Prostate gland (tissue), 2 donors: ENCODE results near the gene FGGY.

Experiments
- CTCF ChIP-seq, 4 experiments: fragments of 200-600 bp in 2 of 4; fragments of 450-650 bp in 2 of 4; sonication (generic) in 2 of 4; IDR thresholded peaks; 1 replicate in 3 of 4; 2 replicates in 1 of 4; pipeline ENCODE4 v1.5.1; 2016 to 2019; ENCODE audit warnings: antibody characterized with exemption in 4 of 4, mild to moderate bottlenecking in 2 of 4, moderate library complexity in 2 of 4
- POLR2A ChIP-seq: fragments of 450-650 bp; IDR thresholded peaks from one replicate; pipeline ENCODE4 v1.6.1; 2016; ENCODE audit warnings: antibody characterized with exemption, mild to moderate bottlenecking
- POLR2AphosphoS5 ChIP-seq: sonication (generic); formaldehyde crosslinking; IDR thresholded peaks from one replicate; pipeline ENCODE4 v1.6.1; 2017; ENCODE audit warnings: antibody characterized with exemption

DNA sequence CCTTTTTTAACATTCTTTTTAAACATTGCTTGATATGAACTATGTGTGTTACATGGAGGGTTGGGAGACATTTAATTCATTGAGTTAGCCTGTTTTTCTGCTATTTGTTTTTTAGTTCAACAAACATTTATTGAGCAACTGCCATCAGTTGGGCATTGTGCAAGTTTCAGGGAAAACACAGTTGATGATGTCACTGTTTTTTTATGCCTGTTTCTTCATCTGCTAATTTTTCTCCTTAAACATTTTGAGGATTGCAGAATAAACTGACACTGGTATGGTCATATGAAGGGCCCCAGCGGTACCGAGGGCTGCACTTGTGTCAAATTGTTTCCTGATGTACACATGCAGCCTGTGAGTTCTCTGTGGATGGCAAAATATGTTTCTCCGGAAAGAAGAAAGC, 253.0 kb downstream of the FGGY start:
- TF ChIP-seq CTCF (IDR thresholded peaks at IDR 0.05) (no peak), POLR2A (no peak), POLR2AphosphoS5 (peak; percentile 5)
